ENCODE data around the gene RBM34. TPM values are rescaled to one million over a fixed set of nuclear protein-coding genes. Genes with fewer than 3 reads are reported as not detected.
"Not testable (repeated sequence)": the region's sequence is repeated elsewhere in the genome, so short reads cannot be mapped to it uniquely, and the experiment has no call there.

Gene RBM34
- total RNA-seq, 1 donor from 2014 or later: 66.9 TPM

GRCh38 chr1:235098991-235099390, 62.1 kb downstream of the RBM34 start:
- no peak overlapping the region for H3K4me3 Mint-ChIP-seq (ENCODE audit: unreplicated experiment)
- peaks cover 4% of the 10 kb centered on the region for H3K4me1 Mint-ChIP-seq (ENCODE audit: unreplicated experiment)
- TF ChIP-seq CTCF (IDR thresholded peaks at IDR 0.05): no peak
- no peak for DNase-seq (ENCODE audit: extremely low spot score, unreplicated experiment)
- H3K9me3 Mint-ChIP-seq (ENCODE audit: unreplicated experiment): no peaks in the 10 kb centered on the region
- no peaks in the 10 kb centered on the region for H3K27me3 Mint-ChIP-seq (ENCODE audit: unreplicated experiment)
- H3K36me3 Mint-ChIP-seq (ENCODE audit: unreplicated experiment): no peaks in the 10 kb centered on the region
- no peak overlapping the region for H3K27ac Mint-ChIP-seq (ENCODE audit: unreplicated experiment)

GRCh38 chr1:235098547-235098946, 62.5 kb downstream of the RBM34 start:
- no peaks in the 10 kb centered on the region for H3K36me3 Mint-ChIP-seq (ENCODE audit: unreplicated experiment)
- H3K27ac Mint-ChIP-seq (ENCODE audit: unreplicated experiment): no peak overlapping the region
- H3K4me3 Mint-ChIP-seq (ENCODE audit: unreplicated experiment): no peak overlapping the region
- TF ChIP-seq CTCF (IDR thresholded peaks at IDR 0.05): no peak
- no peaks in the 10 kb centered on the region for H3K9me3 Mint-ChIP-seq (ENCODE audit: unreplicated experiment)
- no peak for DNase-seq (ENCODE audit: extremely low spot score, unreplicated experiment)
- H3K4me1 Mint-ChIP-seq (ENCODE audit: unreplicated experiment): peaks cover 5% of the 10 kb centered on the region
- no peaks in the 10 kb centered on the region for H3K27me3 Mint-ChIP-seq (ENCODE audit: unreplicated experiment)

GRCh38 chr1:235097501-235097900, 63.5 kb downstream of the RBM34 start:
- not testable (repeated sequence) for H3K4me3 Mint-ChIP-seq (ENCODE audit: unreplicated experiment)

GRCh38 chr1:235095938-235096562, 65.0 kb downstream of the RBM34 start:
- Mint-ChIP-seq H3K27me3 (ENCODE audit: unreplicated experiment) (no peaks in the 10 kb centered on the region), H3K4me3 (ENCODE audit: unreplicated experiment) (no peak overlapping the region), H3K27ac (ENCODE audit: unreplicated experiment) (no peak overlapping the region), H3K9me3 (ENCODE audit: unreplicated experiment) (no peaks in the 10 kb centered on the region), H3K4me1 (ENCODE audit: unreplicated experiment) (peaks cover 11% of the 10 kb centered on the region), H3K36me3 (ENCODE audit: unreplicated experiment) (no peaks in the 10 kb centered on the region)
- no peak for TF ChIP-seq CTCF (IDR thresholded peaks at IDR 0.05)
- DNase-seq (ENCODE audit: extremely low spot score, unreplicated experiment): no peak

More at GRCh38 chr1:235097501-235097900, 63.5 kb downstream of the RBM34 start:
- H3K27ac Mint-ChIP-seq (ENCODE audit: unreplicated experiment); H3K27me3 Mint-ChIP-seq (ENCODE audit: unreplicated experiment); H3K4me1 Mint-ChIP-seq (ENCODE audit: unreplicated experiment); DNase-seq (ENCODE audit: extremely low spot score, unreplicated experiment); H3K36me3 Mint-ChIP-seq (ENCODE audit: unreplicated experiment); H3K9me3 Mint-ChIP-seq (ENCODE audit: unreplicated experiment): not testable (repeated sequence)

- Mint-ChIP-seq H3K27ac (ENCODE audit: unreplicated experiment) (no peak overlapping the region), H3K9me3 (ENCODE audit: unreplicated experiment) (no peaks in the 10 kb centered on the region), H3K27me3 (ENCODE audit: unreplicated experiment) (no peaks in the 10 kb centered on the region), H3K36me3 (ENCODE audit: unreplicated experiment) (no peaks in the 10 kb centered on the region), H3K4me3 (ENCODE audit: unreplicated experiment) (no peak overlapping the region), H3K4me1 (ENCODE audit: unreplicated experiment) (peaks cover 22% of the 10 kb centered on the region)
- peak; percentile 82 for TF ChIP-seq CTCF (IDR thresholded peaks at IDR 0.05)
- DNase-seq (ENCODE audit: extremely low spot score, unreplicated experiment): no peak
Measured at GRCh38 chr1:235093696-235094592, 67.1 kb downstream of the RBM34 start.

Measured in osteocyte (in vitro differentiated cells).